OCI-LY3 (cell line): Measurements from ENCODE around the gene HBG2.

Experiments used
- CTCF ChIP-seq: fragments of 200-600, 300-600 bp; sonication (generic); IDR thresholded peaks from 2 replicates; pipeline ENCODE4 v1.5.1; 2014; ENCODE audit warnings: antibody characterized with exemption, low read length, low read depth
- EZH2phosphoT487 ChIP-seq: fragments of 200-600 bp; shearing (Covaris generic); IDR thresholded peaks from 2 replicates; pipeline ENCODE4 v1.6.1; 2018; ENCODE audit warnings: antibody characterized with exemption, mixed run types, low read depth

- TF ChIP-seq EZH2phosphoT487 (no peak), CTCF (no peak)
These were observed 6.9 kb downstream of the HBG2 start for GRCh38 chr11:5247472-5248192.
